Neutrophil (primary cell): Measurements from ENCODE around the gene PEX16.

Experiments
- H3K27ac ChIP-seq: fragments of 200-600 bp; sonication (generic); 2 replicates; pipeline ENCODE4 v1.5.1; 2016; ENCODE audit warnings: mild to moderate bottlenecking, moderate library complexity
- H3K27me3 ChIP-seq: fragments of 200-600 bp; sonication (generic); 2 replicates; pipeline ENCODE4 v1.6.0; 2016; ENCODE audit warnings: mild to moderate bottlenecking
- H3K36me3 ChIP-seq: fragments of 200-600 bp; sonication (generic); 2 replicates; pipeline ENCODE4 v1.5.1; 2017
- H3K4me1 ChIP-seq, 2 experiments: fragments of 200-600 bp in 1 of 2; sonication (generic) in 1 of 2; 1 replicate in 1 of 2; 2 replicates in 1 of 2; pipeline versions ENCODE4 v1.5.1 to v1.6.1; 2013 to 2016; ENCODE audit warnings: low read depth in 1 of 2, low read length in 1 of 2, mild to moderate bottlenecking in 1 of 2, moderate library complexity in 1 of 2; ENCODE audit not compliant: control insufficient read depth in 1 of 2, insufficient read depth in 1 of 2
- H3K4me3 ChIP-seq, 2 experiments: fragments of 200-600 bp in 1 of 2; sonication (generic) in 1 of 2; 1 replicate in 1 of 2; 2 replicates in 1 of 2; pipeline ENCODE4 v1.5.1; 2013 to 2016; ENCODE audit warnings: low read depth in 1 of 2, low read length in 1 of 2, mild to moderate bottlenecking in 1 of 2, moderate library complexity in 1 of 2
- H3K9me3 ChIP-seq: fragments of 200-600 bp; sonication (generic); 2 replicates; pipeline ENCODE4 v1.5.1; 2016
- TF ChIP-seq, protein P1 (sequence below): fragments of 200-600 bp; sonication (generic); IDR thresholded peaks from 2 replicates; pipeline ENCODE4 v1.5.1; 2016; ENCODE audit warnings: antibody characterized with exemption

PEX16 gene

DNA sequence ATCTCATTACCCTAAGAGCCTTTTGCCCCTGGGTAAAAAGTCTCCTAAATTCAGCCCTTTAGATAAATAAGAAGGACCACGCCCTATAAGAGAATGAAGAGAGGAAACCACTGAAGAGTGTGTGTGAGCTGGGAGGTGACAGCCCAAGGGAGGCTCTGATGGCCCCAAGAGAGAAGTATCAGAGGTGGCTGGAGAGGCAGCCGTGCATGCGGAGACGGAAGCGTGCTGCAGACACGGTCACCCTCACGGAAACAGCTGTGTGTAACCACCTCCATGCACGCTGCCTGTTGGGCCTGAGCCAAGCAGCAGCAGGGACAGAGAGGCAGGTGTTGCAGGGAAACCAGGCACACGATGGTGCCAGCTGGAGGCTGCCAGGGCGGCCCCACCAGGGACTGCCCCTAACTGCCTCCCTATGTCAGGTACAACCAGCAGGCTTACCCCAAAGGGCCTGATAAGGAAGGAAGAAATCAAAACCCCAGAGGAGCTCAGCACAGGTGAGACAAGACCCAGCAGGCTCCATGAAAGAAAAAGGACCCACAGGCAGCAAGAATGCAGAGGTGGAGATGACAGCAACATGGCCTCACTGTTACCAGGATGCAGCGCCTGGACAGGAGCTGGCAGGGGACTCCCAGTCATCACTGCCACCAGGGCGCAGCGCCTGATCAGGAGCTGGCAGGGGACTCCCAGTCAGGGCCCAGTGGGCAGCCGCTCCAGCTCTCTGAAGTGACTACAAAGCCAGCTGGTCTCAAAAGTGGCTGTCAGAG, 12.5 kb upstream of the PEX16 start:
- Histone ChIP-seq H3K4me1 (peaks cover 16 to 41% of the 10 kb centered on the region in 2 experiments), H3K27ac (peak overlapping the region; percentile 52), H3K9me3 (no peaks in the 10 kb centered on the region), H3K27me3 (peaks cover 9% of the 10 kb centered on the region), H3K4me3 (no peak overlapping the region), H3K36me3 (peaks cover 48% of the 10 kb centered on the region)
- TF ChIP-seq, protein P1, sequence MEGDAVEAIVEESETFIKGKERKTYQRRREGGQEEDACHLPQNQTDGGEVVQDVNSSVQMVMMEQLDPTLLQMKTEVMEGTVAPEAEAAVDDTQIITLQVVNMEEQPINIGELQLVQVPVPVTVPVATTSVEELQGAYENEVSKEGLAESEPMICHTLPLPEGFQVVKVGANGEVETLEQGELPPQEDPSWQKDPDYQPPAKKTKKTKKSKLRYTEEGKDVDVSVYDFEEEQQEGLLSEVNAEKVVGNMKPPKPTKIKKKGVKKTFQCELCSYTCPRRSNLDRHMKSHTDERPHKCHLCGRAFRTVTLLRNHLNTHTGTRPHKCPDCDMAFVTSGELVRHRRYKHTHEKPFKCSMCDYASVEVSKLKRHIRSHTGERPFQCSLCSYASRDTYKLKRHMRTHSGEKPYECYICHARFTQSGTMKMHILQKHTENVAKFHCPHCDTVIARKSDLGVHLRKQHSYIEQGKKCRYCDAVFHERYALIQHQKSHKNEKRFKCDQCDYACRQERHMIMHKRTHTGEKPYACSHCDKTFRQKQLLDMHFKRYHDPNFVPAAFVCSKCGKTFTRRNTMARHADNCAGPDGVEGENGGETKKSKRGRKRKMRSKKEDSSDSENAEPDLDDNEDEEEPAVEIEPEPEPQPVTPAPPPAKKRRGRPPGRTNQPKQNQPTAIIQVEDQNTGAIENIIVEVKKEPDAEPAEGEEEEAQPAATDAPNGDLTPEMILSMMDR: no peak

DNA sequence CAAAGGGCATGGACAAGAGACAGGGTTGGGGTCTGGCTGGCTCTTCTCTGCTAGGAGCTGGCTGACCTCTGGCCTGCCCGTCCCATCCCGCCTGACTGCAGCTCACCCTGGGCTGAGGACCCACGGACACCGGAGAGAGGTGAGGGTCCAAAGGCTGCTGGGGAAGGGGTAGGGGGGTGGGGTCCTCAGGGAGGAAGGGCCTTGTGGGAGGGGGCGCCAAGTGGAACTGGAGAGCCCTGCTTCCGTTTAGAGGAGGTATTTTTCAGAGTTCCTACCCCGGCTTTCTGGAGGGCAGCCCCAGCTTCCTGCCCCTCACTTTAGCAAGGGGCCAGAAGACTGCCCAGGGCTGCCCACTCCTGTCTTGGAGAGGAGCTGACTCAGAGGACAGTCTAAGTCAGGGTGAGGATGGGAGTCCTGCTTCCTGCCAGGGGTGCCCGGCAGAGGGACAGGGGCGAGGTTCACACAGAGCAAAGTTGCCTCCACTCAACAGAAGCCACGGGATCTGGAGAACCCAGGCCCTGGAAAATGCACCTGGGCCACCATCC, 11.9 kb upstream of the PEX16 start:
- peaks cover 16 to 41% of the 10 kb centered on the region in 2 experiments for H3K4me1 ChIP-seq
- H3K27ac ChIP-seq: peak overlapping the region; percentile 52
- no peak overlapping the region for H3K4me3 ChIP-seq
- H3K36me3 ChIP-seq: peaks cover 41% of the 10 kb centered on the region
- peaks cover 16% of the 10 kb centered on the region for H3K27me3 ChIP-seq
- TF ChIP-seq, protein P1: no peak
- no peaks in the 10 kb centered on the region for H3K9me3 ChIP-seq

DNA sequence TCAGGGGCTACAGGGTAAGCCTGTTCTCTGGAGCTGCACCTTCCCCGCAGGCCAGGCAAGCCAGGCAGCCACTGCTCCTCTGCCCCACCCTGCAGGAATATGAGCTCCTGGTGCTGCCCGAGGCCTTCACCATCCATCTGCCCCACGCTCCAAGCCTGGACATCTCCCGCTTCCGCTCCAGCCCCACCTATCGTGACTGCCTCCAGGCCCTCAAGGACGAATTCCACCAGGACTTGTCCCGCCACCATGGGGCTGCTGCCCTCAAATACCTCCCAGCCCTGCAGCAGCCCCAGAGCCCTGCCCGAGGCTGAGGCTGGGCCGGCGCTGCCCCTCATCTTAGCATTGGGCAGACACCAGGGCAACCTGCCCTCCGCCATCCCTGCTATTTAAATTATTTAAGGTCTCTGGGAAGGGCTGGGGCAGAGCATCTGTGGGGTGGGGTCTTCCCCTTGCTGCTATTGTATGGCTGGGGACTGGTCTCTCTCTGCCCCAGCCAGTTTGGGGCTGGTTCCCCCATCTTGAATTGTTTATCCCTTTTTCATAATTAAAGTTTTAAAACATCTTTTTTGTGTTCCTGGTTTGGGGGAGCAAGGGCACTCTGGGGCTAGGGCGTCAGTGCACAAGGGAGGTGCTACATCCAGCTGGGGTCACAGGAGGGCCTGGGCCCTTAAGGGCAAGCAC, 11.0 kb upstream of the PEX16 start:
- no peak overlapping the region for H3K4me3 ChIP-seq
- no peaks in the 10 kb centered on the region for H3K9me3 ChIP-seq
- no peak overlapping the region for H3K27ac ChIP-seq
- H3K36me3 ChIP-seq: peaks cover 32% of the 10 kb centered on the region
- H3K4me1 ChIP-seq: peaks cover 16 to 41% of the 10 kb centered on the region in 2 experiments
- H3K27me3 ChIP-seq: peaks cover 25% of the 10 kb centered on the region
- TF ChIP-seq, protein P1: no peak

DNA sequence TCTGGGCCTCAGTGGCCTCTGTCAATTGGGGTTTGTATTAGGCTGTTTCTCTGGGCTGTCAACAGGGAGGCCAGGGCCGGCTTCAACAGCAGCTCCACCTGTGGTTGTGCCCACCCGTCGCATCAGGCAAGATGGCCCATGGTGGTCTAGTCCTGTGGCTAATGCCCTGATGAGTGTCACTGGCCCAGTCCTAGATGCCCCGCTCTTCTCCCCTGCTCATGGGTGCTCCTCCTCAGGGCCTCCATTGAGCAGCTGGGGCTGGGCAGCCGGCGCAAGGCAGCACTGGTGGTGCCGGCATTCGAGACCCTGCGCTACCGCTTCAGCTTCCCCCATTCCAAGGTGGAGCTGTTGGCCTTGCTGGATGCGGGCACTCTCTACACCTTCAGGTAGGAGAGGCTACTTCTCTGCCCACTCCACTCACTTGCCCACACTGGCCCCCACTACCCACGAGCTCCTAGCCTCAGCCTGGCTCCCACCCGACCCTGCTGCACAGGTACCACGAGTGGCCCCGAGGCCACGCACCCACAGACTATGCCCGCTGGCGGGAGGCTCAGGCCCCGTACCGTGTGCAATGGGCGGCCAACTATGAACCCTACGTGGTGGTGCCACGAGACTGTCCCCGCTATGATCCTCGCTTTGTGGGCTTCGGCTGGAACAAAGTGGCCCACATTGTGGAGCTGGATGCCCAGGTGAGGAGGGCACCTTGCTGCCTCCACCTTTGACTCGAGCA, 10.2 kb upstream of the PEX16 start:
- Histone ChIP-seq H3K4me3 (no peak overlapping the region), H3K36me3 (peaks cover 24% of the 10 kb centered on the region), H3K9me3 (no peaks in the 10 kb centered on the region), H3K27ac (no peak overlapping the region), H3K4me1 (peaks cover 22 to 40% of the 10 kb centered on the region in 2 experiments), H3K27me3 (peaks cover 33% of the 10 kb centered on the region)
- TF ChIP-seq, protein P1: no peak

DNA sequence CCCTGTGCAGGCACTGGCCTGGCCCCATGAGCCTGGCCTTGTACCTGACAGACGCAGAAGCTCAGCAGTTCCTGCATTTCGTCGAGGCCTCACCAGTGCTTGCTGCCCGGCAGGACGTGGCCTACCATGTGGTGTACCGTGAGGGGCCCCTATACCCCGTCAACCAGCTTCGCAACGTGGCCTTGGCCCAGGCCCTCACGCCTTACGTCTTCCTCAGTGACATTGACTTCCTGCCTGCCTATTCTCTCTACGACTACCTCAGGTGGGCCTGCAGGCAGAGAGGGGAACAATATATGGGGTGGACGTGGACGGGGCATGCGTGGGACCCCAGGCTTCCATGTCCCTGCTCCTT, 9.6 kb upstream of the PEX16 start:
- no peaks in the 10 kb centered on the region for H3K9me3 ChIP-seq
- H3K4me3 ChIP-seq: no peak overlapping the region
- TF ChIP-seq, protein P1: no peak
- peaks cover 38% of the 10 kb centered on the region for H3K27me3 ChIP-seq
- no peak overlapping the region for H3K27ac ChIP-seq
- H3K4me1 ChIP-seq: peaks cover 28 to 46% of the 10 kb centered on the region in 2 experiments
- peaks cover 19% of the 10 kb centered on the region for H3K36me3 ChIP-seq
